Gastrocnemius medialis (tissue), 4 donors: ENCODE results near the gene DDX27.

Source experiments
- POLR2A ChIP-seq, 2 donors: fragments of 450-650 bp; IDR thresholded peaks; one replicate each; pipeline ENCODE4 v1.6.1; 2017; ENCODE audit warnings: antibody characterized with exemption in 2 of 2, mild to moderate bottlenecking in 2 of 2, moderate library complexity in 2 of 2
- TF ChIP-seq, protein P1 (sequence below), 5 experiments: fragments of 450-650 bp in 3 of 5; fragments of 200-600 bp in 2 of 5; sonication (generic) in 2 of 5; IDR thresholded peaks in 4 of 5; conservative IDR thresholded peaks in 1 of 5; 1 replicate in 4 of 5; 2 replicates in 1 of 5; pipeline ENCODE4 v1.5.1; 2016 to 2019; ENCODE audit warnings: antibody characterized with exemption in 5 of 5, mild to moderate bottlenecking in 3 of 5, moderate library complexity in 3 of 5

- TF ChIP-seq, protein P1, sequence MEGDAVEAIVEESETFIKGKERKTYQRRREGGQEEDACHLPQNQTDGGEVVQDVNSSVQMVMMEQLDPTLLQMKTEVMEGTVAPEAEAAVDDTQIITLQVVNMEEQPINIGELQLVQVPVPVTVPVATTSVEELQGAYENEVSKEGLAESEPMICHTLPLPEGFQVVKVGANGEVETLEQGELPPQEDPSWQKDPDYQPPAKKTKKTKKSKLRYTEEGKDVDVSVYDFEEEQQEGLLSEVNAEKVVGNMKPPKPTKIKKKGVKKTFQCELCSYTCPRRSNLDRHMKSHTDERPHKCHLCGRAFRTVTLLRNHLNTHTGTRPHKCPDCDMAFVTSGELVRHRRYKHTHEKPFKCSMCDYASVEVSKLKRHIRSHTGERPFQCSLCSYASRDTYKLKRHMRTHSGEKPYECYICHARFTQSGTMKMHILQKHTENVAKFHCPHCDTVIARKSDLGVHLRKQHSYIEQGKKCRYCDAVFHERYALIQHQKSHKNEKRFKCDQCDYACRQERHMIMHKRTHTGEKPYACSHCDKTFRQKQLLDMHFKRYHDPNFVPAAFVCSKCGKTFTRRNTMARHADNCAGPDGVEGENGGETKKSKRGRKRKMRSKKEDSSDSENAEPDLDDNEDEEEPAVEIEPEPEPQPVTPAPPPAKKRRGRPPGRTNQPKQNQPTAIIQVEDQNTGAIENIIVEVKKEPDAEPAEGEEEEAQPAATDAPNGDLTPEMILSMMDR (IDR thresholded peaks at IDR 0.05 in 4 of 5, conservative IDR thresholded peaks at IDR 0.05 in 1 of 5), result no peak
- TF ChIP-seq POLR2A (IDR thresholded peaks at IDR 0.05), result no peak
These were observed 15.5 kb upstream of the DDX27 start for GRCh38 chr20:49203746-49204145.
